ENCODE results near the gene TOP2A.

DNA sequence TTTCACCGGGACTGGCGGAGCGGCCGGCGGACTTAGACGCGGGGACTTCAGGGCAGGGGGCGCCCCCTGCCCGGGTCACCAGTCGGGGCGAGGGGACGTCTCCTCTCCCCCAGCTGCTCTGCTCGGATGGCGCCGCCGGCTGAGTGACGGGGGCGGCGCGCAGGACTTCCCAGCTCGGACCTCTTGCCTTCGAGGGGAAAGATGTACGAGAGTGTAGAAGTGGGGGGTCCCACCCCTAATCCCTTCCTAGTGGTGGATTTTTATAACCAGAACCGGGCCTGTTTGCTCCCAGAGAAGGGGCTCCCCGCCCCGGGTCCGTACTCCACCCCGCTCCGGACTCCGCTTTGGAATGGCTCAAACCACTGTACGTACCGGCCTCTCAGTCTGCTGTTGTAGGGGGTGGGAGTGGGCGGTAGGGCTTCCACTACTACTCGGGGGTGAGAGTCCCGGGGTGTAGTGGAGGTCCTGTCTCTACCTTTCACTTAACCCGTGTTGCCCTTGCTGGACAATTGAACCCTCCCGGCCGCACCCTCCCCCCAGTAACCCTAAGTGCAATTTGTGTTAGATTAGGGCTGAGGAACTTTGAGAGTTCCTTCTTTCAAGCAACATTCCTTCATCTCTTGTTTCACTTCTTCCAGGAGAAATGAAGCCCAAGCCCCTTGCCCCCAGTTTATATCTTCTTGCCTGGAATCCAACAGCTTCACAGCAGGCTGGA, 75.0 kb downstream of the TOP2A start:
- TF ChIP-seq, protein P1, sequence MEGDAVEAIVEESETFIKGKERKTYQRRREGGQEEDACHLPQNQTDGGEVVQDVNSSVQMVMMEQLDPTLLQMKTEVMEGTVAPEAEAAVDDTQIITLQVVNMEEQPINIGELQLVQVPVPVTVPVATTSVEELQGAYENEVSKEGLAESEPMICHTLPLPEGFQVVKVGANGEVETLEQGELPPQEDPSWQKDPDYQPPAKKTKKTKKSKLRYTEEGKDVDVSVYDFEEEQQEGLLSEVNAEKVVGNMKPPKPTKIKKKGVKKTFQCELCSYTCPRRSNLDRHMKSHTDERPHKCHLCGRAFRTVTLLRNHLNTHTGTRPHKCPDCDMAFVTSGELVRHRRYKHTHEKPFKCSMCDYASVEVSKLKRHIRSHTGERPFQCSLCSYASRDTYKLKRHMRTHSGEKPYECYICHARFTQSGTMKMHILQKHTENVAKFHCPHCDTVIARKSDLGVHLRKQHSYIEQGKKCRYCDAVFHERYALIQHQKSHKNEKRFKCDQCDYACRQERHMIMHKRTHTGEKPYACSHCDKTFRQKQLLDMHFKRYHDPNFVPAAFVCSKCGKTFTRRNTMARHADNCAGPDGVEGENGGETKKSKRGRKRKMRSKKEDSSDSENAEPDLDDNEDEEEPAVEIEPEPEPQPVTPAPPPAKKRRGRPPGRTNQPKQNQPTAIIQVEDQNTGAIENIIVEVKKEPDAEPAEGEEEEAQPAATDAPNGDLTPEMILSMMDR (conservative IDR thresholded peaks at IDR 0.05 in 1 of 2, IDR thresholded peaks at IDR 0.05 in 1 of 2; ENCODE audit: low read depth in 1 of 2, low read length in 2 of 2), result no peak
- TF ChIP-seq EZH2 (IDR thresholded peaks at IDR 0.05; ENCODE audit: low read length, missing control alignments), result no peak
